HepG2 (cell line): ENCODE data around the gene ARHGEF3. TPM values are rescaled to one million over a fixed set of nuclear protein-coding genes. Genes with fewer than 3 reads are reported as not detected.

Source experiments
- ATF1 ChIP-seq: IDR thresholded peaks from 2 replicates; pipeline ENCODE4 v1.6.1; 2016; ENCODE audit warnings: mild to moderate bottlenecking, control low read depth
- BRF2 ChIP-seq: sonication (generic); formaldehyde crosslinking; IDR thresholded peaks from 2 replicates; pipeline ENCODE4 v1.8.1; 2022; ENCODE audit warnings: mild to moderate bottlenecking, missing genetic modification reagents
- DNMT3B ChIP-seq: conservative IDR thresholded peaks from 2 replicates; pipeline ENCODE4 v1.6.1; 2016; ENCODE audit warnings: missing biosample characterization, control low read depth
- GFI1 ChIP-seq: sonication (generic); formaldehyde crosslinking; IDR thresholded peaks from 2 replicates; pipeline ENCODE4 v1.5.0; 2020; ENCODE audit warnings: missing genetic modification reagents, mild to moderate bottlenecking, borderline replicate concordance
- HNRNPH1 ChIP-seq: fragments of 200-400 bp; formaldehyde crosslinking; optimal IDR thresholded peaks from 2 replicates; pipeline ENCODE3; 2017; ENCODE audit warnings: mild to moderate bottlenecking, low read depth, low read length
- SP4 ChIP-seq: sonication (generic); formaldehyde crosslinking; IDR thresholded peaks from 2 replicates; pipeline ENCODE4 v1.8.1; 2023; ENCODE audit warnings: mild to moderate bottlenecking, missing genetic modification reagents
- ZFX ChIP-seq: sonication (generic); formaldehyde crosslinking; IDR thresholded peaks from 2 replicates; pipeline ENCODE4 v1.4.0; 2020; ENCODE audit warnings: mild to moderate bottlenecking, low read depth, missing genetic modification reagents, moderate library complexity
- ZNF17 ChIP-seq: sonication (generic); formaldehyde crosslinking; IDR thresholded peaks from 2 replicates; pipeline ENCODE4 v1.5.0; 2020; ENCODE audit warnings: mild to moderate bottlenecking, missing genetic modification reagents
- ZNF232 ChIP-seq: sonication (generic); formaldehyde crosslinking; IDR thresholded peaks from 2 replicates; pipeline ENCODE4 v1.4.0; 2020; ENCODE audit warnings: missing genetic modification reagents, borderline replicate concordance
- ZNF282 ChIP-seq: fragments of 450-650 bp; IDR thresholded peaks from 2 replicates; pipeline ENCODE4 v1.6.1; 2018; ENCODE audit not compliant: partially characterized antibody
- ZNF335 ChIP-seq: sonication (generic); formaldehyde crosslinking; IDR thresholded peaks from 2 replicates; pipeline ENCODE4 v1.4.0; 2020; ENCODE audit warnings: missing genetic modification reagents
- ZNF556 ChIP-seq: sonication (generic); formaldehyde crosslinking; IDR thresholded peaks from 2 replicates; pipeline ENCODE4 v1.4.0; 2020; ENCODE audit warnings: mild to moderate bottlenecking, missing genetic modification reagents, borderline replicate concordance
- ZNF770 ChIP-seq: sonication (generic); formaldehyde crosslinking; IDR thresholded peaks from 2 replicates; pipeline ENCODE4 v1.5.0; 2020; ENCODE audit warnings: mild to moderate bottlenecking, missing genetic modification reagents
- ZNF800 ChIP-seq: sonication (generic); formaldehyde crosslinking; IDR thresholded peaks from 2 replicates; pipeline ENCODE4 v1.4.0; 2020; ENCODE audit warnings: missing genetic modification reagents
- ZNF879 ChIP-seq: sonication (generic); formaldehyde crosslinking; IDR thresholded peaks from 2 replicates; pipeline ENCODE4 v1.8.1; 2023; ENCODE audit warnings: missing genetic modification reagents
- polyA plus RNA-seq, 8 experiments: library from polyadenylated mRNA; depleted of rRNA in 3 of 8; stranded (reverse) in 7 of 8; unstranded in 1 of 8; fragments of >200 nt; fragmentation: Illumina TruSeq in 4 of 8; extraction: Trizol in 4 of 8; gene quantifications; 2 replicates each; pipeline versions ENCODE4 v1.2.1 to v1.2.3, GENCODE V29; 2011 to 2016; ENCODE audit warnings: low read depth in 4 of 8, missing spikeins in 1 of 8, mixed read lengths in 1 of 8; ENCODE audit not compliant: insufficient read depth in 1 of 8
- total RNA-seq, 5 experiments: library from RNA; depleted of rRNA; stranded (reverse); fragments of >200 nt; fragmentation: Illumina TruSeq; extraction: Trizol; gene quantifications; 2 replicates each; pipeline ENCODE4 v1.2.3, GENCODE V29; 2016; ENCODE audit warnings: low read depth in 1 of 5
- TF ChIP-seq, protein P1 (sequence below): IDR thresholded peaks from 2 replicates; pipeline ENCODE4 v1.6.1; 2012; ENCODE audit warnings: low read length, improper control_type of control experiment
- TF ChIP-seq, protein P2 (sequence below): sonication (generic); formaldehyde crosslinking; IDR thresholded peaks from 2 replicates; pipeline ENCODE4 v1.4.0; 2020; ENCODE audit warnings: missing genetic modification reagents
- TF ChIP-seq, protein P3 (sequence below): IDR thresholded peaks from 2 replicates; pipeline ENCODE4 v1.6.1; 2016; ENCODE audit warnings: missing biosample characterization, missing genetic modification reagents, low read depth

Gene ARHGEF3
- total and polyA plus RNA-seq, 2 of the 13 experiments (the other 11 are each of a cell fraction or from before 2014, with no cell fraction given): 14.8 to 23.1 TPM

- TF ChIP-seq, protein P1, sequence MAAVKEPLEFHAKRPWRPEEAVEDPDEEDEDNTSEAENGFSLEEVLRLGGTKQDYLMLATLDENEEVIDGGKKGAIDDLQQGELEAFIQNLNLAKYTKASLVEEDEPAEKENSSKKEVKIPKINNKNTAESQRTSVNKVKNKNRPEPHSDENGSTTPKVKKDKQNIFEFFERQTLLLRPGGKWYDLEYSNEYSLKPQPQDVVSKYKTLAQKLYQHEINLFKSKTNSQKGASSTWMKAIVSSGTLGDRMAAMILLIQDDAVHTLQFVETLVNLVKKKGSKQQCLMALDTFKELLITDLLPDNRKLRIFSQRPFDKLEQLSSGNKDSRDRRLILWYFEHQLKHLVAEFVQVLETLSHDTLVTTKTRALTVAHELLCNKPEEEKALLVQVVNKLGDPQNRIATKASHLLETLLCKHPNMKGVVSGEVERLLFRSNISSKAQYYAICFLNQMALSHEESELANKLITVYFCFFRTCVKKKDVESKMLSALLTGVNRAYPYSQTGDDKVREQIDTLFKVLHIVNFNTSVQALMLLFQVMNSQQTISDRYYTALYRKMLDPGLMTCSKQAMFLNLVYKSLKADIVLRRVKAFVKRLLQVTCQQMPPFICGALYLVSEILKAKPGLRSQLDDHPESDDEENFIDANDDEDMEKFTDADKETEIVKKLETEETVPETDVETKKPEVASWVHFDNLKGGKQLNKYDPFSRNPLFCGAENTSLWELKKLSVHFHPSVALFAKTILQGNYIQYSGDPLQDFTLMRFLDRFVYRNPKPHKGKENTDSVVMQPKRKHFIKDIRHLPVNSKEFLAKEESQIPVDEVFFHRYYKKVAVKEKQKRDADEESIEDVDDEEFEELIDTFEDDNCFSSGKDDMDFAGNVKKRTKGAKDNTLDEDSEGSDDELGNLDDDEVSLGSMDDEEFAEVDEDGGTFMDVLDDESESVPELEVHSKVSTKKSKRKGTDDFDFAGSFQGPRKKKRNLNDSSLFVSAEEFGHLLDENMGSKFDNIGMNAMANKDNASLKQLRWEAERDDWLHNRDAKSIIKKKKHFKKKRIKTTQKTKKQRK: no peak
- TF ChIP-seq ZNF282 (no peak), ZNF232 (0 out of 2 replicates have a peak, but pooled peaks have one; percentile 64), ZNF335 (CRISPR knock-in tag) (no peak), BRF2 (CRISPR knock-in tag) (peak; percentile 96), ZNF879 (CRISPR knock-in tag) (no peak; the same call in 1 of the 2 replicates), ZNF800 (CRISPR knock-in tag) (0 out of 2 replicates have a peak, but pooled peaks have one; percentile 28), ZNF17 (CRISPR knock-in tag) (no peak), ZNF770 (CRISPR knock-in tag) (0 out of 2 replicates have a peak, but pooled peaks have one; percentile 4), DNMT3B (CRISPR knock-in tag) (peak; percentile 8; the same call in 1 of the 2 replicates), ATF1 (CRISPR knock-in tag) (no peak), HNRNPH1 (no peak), ZFX (no peak), ZNF556 (CRISPR knock-in tag) (no peak), SP4 (peak; percentile 82), GFI1 (CRISPR knock-in tag) (peak; percentile 81)
- TF ChIP-seq, protein P2, sequence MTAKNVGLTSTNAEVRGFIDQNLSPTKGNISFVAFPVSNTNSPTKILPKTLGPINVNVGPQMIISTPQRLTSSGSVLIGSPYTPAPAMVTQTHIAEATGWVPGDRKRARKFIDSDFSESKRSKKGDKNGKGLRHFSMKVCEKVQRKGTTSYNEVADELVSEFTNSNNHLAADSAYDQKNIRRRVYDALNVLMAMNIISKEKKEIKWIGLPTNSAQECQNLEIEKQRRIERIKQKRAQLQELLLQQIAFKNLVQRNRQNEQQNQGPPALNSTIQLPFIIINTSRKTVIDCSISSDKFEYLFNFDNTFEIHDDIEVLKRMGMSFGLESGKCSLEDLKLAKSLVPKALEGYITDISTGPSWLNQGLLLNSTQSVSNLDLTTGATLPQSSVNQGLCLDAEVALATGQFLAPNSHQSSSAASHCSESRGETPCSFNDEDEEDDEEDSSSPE (CRISPR knock-in tag): peak; percentile 98
- TF ChIP-seq, protein P3, sequence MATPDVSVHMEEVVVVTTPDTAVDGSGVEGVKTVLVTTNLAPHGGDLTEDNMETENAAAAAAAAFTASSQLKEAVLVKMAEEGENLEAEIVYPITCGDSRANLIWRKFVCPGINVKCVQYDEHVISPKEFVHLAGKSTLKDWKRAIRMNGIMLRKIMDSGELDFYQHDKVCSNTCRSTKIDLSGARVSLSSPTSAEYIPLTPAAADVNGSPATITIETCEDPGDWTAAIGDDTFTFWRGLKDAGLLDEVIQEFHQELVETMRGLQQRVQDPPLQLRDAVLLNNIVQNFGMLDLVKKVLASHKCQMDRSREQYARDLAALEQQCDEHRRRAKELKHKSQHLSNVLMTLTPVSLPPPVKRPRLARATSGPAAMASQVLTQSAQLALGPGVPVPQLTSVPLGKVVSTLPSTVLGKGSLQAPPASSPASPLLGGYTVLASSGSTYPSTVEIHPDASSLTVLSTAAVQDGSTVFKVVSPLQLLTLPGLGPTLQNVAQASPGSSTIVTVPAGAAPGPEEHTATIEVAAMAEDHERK (CRISPR knock-in tag): peak; percentile 70; the same call in 1 of the 2 replicates
These were observed 118.5 kb downstream of the ARHGEF3 start, which contains the start of gene TASOR (continued) for GRCh38 chr3:56683122-56683817.
